Occipital lobe (tissue), 2 donors: Measurements from ENCODE around the gene HIVEP2. TPM values are rescaled to one million over a fixed set of nuclear protein-coding genes. Genes with fewer than 3 reads are reported as not detected.

Experiments
- DNase-seq: peaks from one replicate; lab custom pipeline; 2025; lab: John Stamatoyannopoulos, UW
- total RNA-seq: library from RNA; depleted of rRNA; stranded (reverse); fragments of >200 nt; gene quantifications from one replicate; pipeline ENCODE4 v1.2.3, GENCODE V29; 2014

HIVEP2 gene
- total RNA-seq, 1 donor from 2014 or later = 114 TPM

GRCh38 chr6:142918339-142919042, 26.5 kb downstream of the HIVEP2 start:
- no peak for DNase-seq

DNA sequence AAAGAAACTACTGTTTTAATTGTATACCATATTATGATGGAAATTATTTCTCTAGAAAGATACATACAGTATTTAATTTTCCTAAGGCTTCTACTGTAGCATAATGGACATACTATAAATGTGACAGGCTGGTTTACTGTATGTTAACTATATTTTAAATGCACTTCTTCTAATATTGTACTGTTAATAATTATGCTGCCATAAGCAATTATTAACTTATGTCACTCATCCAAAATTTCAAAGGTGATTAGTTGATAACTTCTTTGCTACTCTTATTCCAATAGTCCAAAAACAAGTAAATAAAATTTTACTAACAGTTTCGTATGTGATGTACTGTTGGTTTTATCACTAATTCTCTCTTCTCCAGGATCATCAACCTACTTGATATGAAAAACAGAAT, 28.1 kb downstream of the HIVEP2 start:
- no peak for DNase-seq

DNA sequence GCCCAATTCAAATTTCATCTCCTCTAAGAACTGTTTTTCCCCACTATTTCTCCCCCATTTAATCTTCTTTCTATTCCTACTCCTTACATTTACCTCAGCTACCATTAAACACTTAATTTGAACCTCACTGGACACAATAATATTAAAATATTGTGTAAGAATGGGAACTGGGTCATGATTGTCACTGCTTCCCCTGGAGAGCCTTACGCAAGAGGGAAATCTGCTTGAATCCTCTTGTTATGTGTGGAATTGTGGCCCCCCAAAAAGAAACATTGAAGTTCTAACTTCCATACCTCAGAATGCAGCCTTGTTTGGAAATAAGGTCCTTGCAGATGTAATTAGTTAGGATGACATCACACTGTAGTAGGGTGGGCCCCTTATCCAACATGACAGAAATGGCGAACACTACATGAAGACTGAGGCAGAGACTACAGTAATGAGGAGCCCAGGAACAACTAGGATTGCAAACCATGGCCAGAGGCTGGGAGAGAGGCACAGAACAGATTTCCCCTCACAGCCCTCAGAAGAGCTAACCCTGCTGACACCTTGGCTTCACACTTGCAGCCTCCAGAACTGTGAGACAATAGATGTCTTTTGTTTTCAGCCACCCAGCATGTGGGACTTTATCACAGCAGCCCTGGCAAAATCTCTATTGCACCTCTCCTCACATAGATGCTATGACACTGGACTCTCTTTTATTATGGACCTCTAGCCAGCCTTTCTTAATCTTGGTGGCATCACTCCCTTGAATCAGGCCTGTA, 29.9 kb downstream of the HIVEP2 start:
- DNase-seq = no peak

DNA sequence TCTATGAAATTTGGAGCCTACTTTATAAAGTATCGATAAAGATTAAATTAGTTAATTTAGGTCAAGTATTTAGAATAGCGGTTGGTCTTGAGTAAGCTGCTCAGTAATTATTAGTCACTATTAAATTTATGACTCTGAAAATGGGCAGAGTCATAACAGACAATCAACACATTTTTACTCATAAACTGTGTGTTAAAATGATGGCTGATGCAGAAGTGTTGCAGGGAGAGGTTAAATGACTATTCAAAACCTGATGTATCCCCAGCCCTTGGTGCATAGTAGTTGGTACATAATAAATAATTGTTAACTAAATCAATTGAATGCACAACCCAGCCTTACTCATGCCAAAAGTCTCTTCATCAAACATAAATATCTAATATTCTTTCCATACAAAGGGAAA, 30.6 kb downstream of the HIVEP2 start:
- DNase-seq = no peak

DNA sequence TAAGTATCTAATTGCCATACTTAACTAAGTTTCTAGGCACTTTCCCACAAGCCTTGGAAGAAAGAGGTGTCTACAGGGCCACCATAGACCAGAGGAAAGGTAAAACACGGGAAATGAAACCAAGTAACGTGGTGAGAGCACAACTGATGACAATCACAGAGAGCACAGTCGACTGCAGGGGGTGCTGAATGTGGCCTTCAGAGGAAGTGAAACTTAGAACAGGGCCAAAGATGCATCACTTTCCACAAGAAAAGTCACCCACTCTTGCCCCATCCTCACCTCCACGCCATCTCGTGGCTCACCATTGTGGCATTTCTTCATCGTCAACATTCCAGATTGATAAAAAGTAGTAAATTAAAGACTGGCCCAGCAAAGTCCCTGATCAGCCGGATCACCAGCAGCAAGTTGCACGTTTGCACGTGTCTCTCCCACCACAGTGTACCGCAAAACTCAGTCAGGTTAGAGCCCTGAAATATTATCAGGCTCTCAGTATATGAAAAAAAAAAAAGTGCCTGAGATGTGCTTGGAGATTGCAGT, 31.4 kb downstream of the HIVEP2 start:
- DNase-seq = no peak

- no peak for DNase-seq
Observed at GRCh38 chr6:142913036-142913510, 31.9 kb downstream of the HIVEP2 start.

DNA sequence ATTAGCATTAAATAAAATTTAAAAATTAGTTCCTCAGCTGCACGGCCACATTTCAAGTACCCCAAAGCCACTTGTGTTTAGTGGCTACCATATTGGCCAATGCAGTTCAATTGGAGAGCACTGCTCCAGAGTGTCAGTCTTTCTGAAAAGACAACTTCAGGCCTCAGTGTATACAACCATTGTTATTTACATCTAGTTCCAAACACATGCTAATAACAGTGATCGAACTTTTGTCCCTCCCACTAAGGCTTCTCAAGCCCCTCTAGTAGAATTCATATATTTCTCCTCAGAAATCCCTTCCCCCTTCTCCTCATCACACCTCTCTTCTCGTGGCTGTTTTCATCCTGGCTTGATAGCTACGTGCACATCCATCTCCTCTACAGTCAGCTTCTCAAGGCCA, 32.9 kb downstream of the HIVEP2 start:
- DNase-seq = no peak

DNA sequence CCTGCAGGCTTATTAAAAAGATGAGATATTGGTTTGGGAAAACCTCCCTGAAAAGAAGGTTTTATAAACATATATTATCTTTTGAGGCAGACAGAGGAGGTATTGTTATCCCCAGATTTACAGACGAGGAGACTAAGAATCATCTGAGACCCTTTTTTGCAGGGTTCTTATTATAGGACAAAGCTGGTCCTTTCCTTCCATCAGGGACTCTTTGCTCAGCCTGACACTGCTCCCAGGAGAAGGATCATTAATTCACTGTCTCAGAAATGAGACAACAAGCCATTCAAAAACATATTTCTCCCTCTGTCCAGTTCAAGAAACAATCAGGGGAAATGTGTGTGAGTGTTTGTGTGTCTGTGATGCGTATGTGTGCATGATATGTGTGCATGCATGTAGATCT, 33.5 kb downstream of the HIVEP2 start:
- no peak for DNase-seq

DNA sequence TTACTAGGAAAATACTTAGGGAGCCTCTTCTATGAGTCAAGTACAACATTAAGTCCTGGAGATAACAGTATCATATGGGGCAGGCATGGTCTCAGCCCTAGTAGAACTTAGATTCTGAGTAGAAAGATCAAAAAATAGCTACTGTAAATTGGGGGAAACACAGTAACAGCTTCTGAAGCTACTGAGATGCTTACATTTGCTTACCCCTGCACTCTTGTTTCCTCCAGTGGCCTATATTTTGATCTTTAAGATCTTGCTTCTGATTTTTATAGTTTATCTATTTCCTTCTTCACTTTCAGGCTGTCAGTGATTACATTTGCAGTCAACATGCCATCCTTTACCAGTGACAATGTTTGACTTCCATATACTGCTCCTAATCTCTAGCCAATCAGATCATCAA, 35.3 kb downstream of the HIVEP2 start:
- no peak for DNase-seq

DNA sequence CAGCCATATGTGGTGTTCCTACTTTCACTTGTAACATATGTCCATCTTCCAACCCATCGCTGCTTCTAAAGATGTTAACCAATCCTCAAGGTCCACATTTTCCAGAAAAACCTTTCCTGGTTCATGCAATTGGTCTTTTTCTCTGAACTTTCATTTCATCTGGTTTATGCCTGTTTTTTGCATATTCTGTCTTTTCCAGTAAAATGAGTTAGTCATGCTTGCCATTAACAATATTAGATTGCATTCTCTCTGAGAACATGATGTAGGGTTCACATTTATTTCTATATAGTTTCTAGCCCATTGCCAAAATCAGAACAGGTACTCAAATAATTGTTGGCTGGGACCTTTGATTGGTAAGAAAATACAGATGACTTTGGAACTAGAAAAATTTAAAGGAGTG, 36.7 kb downstream of the HIVEP2 start:
- DNase-seq = no peak

GRCh38 chr6:142907544-142907943, 37.4 kb downstream of the HIVEP2 start:
- no peak for DNase-seq

GRCh38 chr6:142906945-142907470, 38.0 kb downstream of the HIVEP2 start:
- DNase-seq = no peak

GRCh38 chr6:142903812-142904211, 41.2 kb downstream of the HIVEP2 start:
- no peak for DNase-seq

DNA sequence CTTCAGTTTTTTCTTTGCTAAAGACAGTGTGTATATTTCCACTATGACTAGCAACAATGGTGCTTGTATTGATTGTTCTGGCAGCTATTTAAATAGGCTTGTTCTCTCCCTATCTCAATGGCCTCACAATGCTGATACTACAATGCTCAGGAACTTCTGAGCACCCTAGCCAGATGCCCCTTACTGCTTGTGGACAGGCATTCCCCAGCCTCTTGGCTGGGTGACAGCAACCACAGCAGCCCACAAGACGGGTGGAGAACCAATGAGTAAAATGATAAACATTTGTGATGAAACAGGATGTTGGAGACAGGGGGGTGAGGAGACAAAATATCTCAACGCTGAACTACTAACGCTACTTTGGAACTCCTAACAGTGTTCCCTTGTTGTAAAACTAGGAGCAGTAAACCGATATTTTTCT, 42.3 kb downstream of the HIVEP2 start:
- no peak for DNase-seq

GRCh38 chr6:142901611-142902010, 43.4 kb downstream of the HIVEP2 start:
- no peak for DNase-seq

DNA sequence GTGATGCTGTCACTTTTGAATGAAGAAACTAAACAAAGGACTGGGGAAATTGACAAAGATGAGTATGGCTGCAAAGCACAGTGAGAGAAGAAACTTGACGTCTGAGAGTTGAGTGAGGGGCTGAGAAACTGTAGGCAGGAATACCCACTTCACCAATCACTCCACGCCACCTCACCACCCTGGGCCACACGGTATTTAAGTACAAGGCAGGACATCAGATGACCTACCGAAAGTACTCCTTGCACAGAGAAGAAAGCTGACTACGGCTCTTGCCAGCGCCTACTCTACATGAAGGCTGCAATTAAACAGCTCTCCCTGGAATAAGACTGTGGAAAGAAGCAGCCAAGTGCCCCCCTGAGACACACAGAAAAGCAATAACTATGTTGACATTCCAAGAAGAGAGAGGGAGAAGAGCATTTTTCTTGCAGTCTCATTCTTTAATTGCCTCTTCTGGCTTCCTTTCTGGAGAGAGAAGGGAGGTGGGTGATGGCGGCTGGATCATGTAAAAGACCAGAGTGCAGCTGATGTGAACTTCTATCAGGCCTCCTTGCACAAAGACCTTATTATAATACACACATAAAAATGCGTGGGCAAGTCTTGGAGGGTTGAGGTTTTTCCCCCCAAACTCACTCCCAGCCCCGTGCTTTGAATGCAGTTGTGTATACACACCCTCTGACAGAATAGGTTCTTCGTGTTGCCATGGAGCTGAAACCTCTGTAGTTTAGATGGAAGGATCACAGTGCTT, 44.6 kb downstream of the HIVEP2 start:
- DNase-seq = no peak

DNA sequence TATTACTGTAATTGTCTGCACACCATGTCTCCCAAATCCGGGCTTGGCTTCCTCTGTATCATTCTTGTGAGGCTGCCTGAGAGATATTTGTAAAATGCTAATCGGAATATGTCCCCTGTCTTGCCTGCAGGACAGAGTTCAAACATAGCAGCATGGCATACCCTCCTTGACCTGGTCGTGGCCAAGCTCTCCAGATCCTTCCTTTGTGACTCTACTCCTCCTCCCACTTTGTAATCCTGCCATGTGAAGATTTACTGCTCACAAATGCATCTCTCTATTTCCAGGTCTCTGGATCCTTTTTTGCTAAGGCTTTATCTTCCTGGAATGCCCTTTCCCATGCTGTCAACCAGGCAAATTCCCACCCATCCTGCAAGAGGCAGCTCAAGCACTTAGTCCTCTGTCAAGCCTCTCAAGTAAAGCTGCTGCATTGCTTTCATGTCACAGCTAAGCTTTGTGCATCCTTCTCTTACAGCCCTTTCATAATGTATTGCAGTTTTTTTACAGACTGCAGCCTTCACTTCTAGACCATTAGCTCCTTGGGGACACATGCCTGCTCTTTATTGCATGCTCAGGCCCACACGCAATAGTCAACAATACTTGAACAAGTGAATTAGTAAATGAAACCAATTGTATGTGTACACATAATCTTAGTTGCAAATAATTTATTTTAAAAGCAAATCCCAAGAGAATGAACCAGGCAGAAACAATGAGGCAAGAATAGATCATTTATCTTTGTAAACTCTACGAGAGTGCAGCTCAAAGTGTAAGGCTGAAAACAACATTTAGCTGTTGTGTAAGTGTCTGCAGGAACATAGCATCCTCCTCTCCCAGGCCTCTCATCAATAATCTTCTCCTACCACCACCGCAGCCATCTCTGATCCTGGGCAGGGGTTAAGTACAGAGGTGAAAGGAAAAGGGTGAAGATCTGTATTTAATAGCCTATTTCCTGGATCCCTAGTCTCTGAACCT, 45.8 kb downstream of the HIVEP2 start:
- no peak for DNase-seq

GRCh38 chr6:142897659-142898058, 47.3 kb downstream of the HIVEP2 start:
- DNase-seq = no peak

DNA sequence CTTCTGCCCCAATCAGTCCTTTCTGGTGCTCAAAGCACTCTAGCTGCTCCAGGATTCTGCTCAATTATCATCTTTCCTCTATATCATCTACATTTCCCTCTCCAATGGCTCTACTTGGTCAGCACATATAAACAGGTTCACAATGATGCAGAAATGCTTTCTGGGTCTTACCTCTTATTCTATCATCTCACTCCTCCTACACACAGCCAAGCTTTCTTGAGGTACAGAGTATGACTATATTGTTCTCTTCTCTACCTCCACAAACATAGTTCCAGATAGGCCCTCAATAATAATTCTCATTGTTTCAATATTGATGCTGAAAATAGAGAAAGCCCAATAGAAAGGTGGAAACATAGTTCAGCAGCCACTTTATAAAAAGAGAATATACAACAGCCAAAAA, 48.2 kb downstream of the HIVEP2 start:
- no peak for DNase-seq

- DNase-seq = no peak
Observed at GRCh38 chr6:142893088-142893487, 51.9 kb downstream of the HIVEP2 start.
